ENCODE results near the gene MACROD2. TPM values are rescaled to one million over a fixed set of nuclear protein-coding genes. Genes with fewer than 3 reads are reported as not detected.

The MACROD2 gene
- total RNA-seq, 2 donors from 2014 or later: not detected

DNA sequence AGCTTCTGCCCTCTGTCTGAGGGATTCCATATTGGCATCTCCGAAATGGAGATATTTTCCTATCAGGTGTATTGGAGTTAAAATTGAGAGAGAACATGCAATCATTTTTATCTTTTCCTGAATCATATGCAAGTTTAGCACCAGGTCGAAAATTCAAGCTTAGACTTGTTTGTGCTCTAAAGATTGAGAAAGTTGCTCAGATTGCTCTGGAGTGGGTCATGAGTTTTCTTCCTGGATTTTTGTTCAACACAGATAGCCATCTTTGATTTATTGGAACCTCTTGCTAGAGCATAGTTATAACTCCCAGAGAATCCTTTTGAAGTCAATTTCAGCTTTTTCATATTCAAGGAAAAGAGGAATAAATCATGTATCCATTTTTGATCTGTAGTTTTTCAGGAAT is 715.6 kb downstream of the MACROD2 start:
- Mint-ChIP-seq H3K36me3 (ENCODE audit: insufficient read depth in 2 of 2) (no peaks in the 10 kb centered on the region), H3K27me3 (ENCODE audit: low read depth) (no peaks in the 10 kb centered on the region), H3K9me3 (peaks cover 6 to 12% of the 10 kb centered on the region in 2 donors), H3K27ac (no peak overlapping the region), H3K4me1 (ENCODE audit: low read depth) (no peaks in the 10 kb centered on the region), H3K4me3 (no peak overlapping the region)
- ATAC-seq (replicated peaks in 1 of 2) (no peak), DNase-seq (no peak)

DNA sequence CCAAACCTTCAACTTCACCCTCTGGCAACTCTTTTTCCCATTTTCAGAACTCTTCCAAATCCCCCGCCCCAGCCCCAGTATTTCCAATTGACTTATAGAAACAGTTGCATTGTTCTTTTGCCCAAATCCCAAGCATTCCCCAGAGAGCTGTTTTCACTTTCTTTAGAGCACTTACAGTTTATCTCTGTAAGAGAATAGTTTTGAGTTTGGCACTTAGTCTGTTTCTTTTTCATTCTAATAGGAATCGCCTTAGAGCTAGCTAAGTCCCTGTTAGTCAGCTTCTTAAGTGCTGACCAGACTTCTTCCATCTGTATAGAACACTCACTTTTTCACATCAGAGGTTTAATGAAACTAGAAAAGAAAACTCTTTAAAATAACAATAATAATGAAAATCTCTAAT is 716.3 kb downstream of the MACROD2 start:
- peaks cover 6 to 15% of the 10 kb centered on the region in 2 donors for H3K9me3 Mint-ChIP-seq
- H3K27me3 Mint-ChIP-seq (ENCODE audit: low read depth): no peaks in the 10 kb centered on the region
- no peaks in the 10 kb centered on the region for H3K4me1 Mint-ChIP-seq (ENCODE audit: low read depth)
- no peak overlapping the region for H3K4me3 Mint-ChIP-seq
- no peaks in the 10 kb centered on the region for H3K36me3 Mint-ChIP-seq (ENCODE audit: insufficient read depth in 2 of 2)
- H3K27ac Mint-ChIP-seq: no peak overlapping the region
- DNase-seq: no peak
- ATAC-seq (replicated peaks in 1 of 2): no peak

DNA sequence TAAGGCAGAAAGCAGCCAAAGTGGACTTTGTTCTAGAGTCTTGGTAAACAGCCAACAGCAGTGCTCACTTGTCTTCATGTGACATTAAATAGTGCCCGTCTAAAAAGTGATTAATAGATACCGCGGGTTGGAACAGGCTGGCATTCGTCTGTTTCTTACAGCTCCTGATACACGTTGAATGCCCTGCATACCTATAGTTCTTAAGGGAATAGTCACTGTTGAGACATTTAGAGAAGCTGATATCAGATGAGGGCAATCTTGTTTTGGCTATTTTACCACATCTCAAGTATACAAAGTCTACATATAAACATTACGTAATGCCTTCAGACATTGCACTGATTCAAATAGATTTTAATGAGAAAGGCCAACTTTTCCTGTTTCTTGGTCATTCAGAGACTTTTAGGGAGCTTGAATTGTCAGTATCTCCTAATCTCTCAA is 717.0 kb downstream of the MACROD2 start:
- no peak for DNase-seq
- Mint-ChIP-seq H3K9me3 (peaks cover 6 to 15% of the 10 kb centered on the region in 2 donors), H3K4me1 (ENCODE audit: low read depth) (no peaks in the 10 kb centered on the region), H3K27me3 (ENCODE audit: low read depth) (no peaks in the 10 kb centered on the region), H3K27ac (no peak overlapping the region), H3K36me3 (ENCODE audit: insufficient read depth in 2 of 2) (no peaks in the 10 kb centered on the region), H3K4me3 (no peak overlapping the region)
- no peak for ATAC-seq (replicated peaks in 1 of 2)

DNA sequence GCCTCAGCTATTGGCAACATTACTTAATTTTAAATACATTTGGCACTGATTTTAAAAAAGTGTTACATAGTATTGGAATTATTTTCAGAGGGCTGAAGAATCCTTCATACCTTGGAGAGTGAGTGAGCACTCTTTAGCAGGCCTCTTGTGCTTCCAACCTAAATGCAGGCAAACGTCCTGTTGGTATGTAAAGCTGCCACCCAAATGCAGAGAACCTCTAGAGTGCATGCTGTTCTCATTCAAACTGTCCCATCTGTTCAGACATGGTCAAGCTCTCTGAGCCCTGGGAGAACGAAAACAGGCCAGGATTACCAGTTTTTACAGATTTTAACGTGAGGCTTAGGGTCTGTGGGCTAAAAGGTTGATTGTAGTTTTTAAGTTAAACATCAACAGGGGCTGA is 720.1 kb downstream of the MACROD2 start:
- Mint-ChIP-seq H3K27me3 (ENCODE audit: low read depth) (no peaks in the 10 kb centered on the region), H3K9me3 (peaks cover 3 to 20% of the 10 kb centered on the region in 2 donors), H3K4me3 (no peak overlapping the region), H3K36me3 (ENCODE audit: insufficient read depth in 2 of 2) (no peaks in the 10 kb centered on the region), H3K4me1 (ENCODE audit: low read depth) (no peaks in the 10 kb centered on the region), H3K27ac (no peak overlapping the region)
- DNase-seq (no peak), ATAC-seq (replicated peaks in 1 of 2) (no peak)

DNA sequence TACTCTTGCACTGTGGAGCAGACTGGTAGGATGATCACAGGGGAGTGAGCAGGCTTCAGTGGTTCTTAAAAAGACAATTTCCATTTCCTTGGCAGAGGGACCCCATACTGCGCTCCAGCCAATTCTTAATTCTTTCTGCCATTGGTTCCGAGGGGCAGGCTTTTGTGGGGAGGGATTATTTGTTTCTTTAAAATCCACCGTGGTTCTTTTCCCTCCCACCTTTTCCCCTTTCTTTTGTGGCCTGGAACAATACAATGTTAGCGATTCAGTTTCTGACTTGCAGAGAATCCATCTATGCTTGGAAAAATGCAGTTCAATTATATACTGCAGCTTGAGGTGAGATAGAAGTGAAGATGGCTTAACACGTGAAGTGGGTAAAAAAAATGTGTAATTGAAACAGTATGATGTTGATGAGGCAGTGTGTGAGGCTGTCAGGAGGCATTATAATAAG is 721.1 kb downstream of the MACROD2 start:
- Mint-ChIP-seq H3K4me1 (ENCODE audit: low read depth) (no peaks in the 10 kb centered on the region), H3K9me3 (peaks cover 3 to 20% of the 10 kb centered on the region in 2 donors), H3K36me3 (ENCODE audit: insufficient read depth in 2 of 2) (no peaks in the 10 kb centered on the region), H3K27me3 (ENCODE audit: low read depth) (no peaks in the 10 kb centered on the region), H3K27ac (no peak overlapping the region), H3K4me3 (no peak overlapping the region)
- no peak for ATAC-seq (replicated peaks in 1 of 2)
- no peak for DNase-seq

DNA sequence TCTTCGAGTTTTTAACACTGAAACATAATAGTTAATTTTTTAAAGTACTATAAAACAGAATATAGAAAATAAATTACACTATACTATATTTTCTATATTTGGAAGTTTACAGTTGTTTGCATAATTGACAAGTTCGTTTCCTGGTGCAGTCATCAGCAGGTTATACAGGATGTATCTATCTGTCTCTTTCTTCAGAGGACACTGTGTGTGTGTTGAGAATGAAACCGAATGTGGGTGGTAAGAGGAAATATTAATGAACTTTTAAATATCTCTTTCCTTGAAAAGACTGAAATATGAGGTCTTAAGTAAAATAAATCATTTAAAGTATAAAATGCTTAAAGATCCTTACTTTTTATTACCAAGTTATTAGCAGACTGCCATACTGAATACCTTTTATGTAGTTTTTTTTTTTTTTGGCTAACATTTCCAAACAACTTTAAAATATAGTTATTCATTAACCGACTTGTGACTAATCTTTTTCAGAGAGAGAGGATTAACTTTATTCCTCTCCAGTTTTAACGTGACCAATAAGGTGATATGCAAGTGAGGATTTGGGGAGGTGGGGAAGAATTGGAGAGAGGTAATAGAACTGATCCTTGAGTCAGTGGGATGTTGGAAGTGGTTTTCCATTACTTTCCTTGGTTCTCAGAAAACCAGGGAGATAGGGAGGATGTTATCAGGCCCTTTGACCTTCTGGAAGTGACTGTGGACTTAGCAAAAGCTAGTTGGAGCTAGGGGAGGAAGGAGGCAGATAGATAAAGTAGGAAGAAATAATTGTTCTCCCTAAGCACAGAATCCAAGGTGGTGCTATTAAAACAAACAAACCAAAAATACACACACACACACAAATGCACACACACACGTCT is 722.1 kb downstream of the MACROD2 start:
- Mint-ChIP-seq H3K27me3 (ENCODE audit: low read depth) (no peaks in the 10 kb centered on the region), H3K4me1 (ENCODE audit: low read depth) (no peaks in the 10 kb centered on the region), H3K4me3 (no peak overlapping the region), H3K9me3 (peaks cover 5 to 20% of the 10 kb centered on the region in 2 donors), H3K27ac (no peak overlapping the region), H3K36me3 (ENCODE audit: insufficient read depth in 2 of 2) (no peaks in the 10 kb centered on the region)
- ATAC-seq (replicated peaks in 1 of 2) (no peak), DNase-seq (no peak)

DNA sequence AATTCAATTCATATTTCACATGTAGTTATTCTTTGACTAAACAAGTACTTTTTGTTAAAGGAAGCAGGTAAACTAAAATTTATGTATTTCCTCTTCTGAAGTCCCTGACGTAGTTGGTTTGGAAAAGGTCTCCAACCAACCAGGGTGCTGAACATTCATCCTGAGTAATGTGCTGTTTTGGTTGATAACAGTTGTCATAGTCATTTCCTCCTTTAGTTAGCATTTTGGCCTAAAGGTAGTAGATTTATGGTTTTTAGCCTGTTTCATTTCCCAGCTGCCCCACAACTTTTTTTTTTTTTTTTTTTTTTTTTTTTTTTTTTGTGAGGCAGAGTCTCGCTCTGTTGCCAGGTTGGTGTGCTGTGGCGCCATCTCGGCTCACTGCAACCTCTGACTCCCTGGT is 724.9 kb downstream of the MACROD2 start:
- no peak for ATAC-seq (replicated peaks in 1 of 2)
- Mint-ChIP-seq H3K4me1 (ENCODE audit: low read depth) (no peaks in the 10 kb centered on the region), H3K27me3 (ENCODE audit: low read depth) (no peaks in the 10 kb centered on the region)

DNA sequence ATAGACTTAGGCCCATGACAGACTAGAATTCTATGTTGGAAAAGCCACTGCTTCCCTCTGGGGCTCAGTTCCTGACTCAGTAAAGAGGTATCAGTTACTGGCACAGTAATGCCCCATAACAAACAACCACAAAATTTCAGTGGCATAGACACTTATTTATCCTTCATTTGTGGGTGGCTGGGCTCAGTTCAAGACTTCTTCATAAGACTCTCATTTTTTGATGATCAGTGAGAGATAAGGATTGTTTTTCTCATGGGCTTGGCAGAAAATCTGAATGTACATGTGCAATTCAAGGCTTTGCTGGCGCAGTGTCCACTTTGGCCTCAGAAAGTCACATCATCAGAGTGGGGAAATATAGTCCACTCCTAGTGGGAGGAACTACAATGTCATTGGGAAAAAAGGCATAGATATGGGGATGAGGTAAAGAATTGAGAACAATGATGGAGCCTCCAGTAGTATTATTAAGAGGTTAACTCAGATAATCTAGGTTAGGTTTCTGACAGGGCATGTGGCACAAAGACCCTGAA is 726.7 kb downstream of the MACROD2 start:
- Mint-ChIP-seq H3K36me3 (ENCODE audit: insufficient read depth in 2 of 2) (no peaks in the 10 kb centered on the region), H3K27ac (no peak overlapping the region), H3K27me3 (ENCODE audit: low read depth) (no peaks in the 10 kb centered on the region), H3K9me3 (peaks cover 6 to 9% of the 10 kb centered on the region in 2 donors), H3K4me1 (ENCODE audit: low read depth) (no peaks in the 10 kb centered on the region), H3K4me3 (no peak overlapping the region)
- ATAC-seq (replicated peaks in 1 of 2) (no peak), DNase-seq (no peak)

More for the DNA sequence above, 724.9 kb downstream of the MACROD2 start:
- H3K27ac Mint-ChIP-seq: no peak overlapping the region
- H3K36me3 Mint-ChIP-seq (ENCODE audit: insufficient read depth in 2 of 2): no peaks in the 10 kb centered on the region
- no peak for DNase-seq
- peaks cover 6 to 12% of the 10 kb centered on the region in 2 donors for H3K9me3 Mint-ChIP-seq
- no peak overlapping the region for H3K4me3 Mint-ChIP-seq

DNA sequence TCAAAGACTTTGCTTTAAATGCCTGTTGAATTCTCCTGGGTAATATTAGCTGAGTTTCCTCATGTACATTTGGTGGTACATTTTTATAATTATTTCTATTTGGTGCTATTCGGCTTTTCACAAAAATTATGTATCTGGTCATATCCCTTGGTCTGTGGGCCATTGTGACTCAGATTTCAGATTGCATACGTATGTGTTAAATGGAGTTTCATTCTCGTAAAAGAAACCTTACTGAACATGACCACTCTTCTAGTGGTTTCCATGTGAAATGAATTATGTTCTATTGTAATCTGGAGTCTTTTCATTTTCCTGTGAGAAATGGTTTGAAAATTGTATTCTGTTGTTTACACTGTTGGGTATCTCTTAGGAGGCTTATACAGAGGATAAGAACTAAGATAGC is 728.3 kb downstream of the MACROD2 start:
- no peaks in the 10 kb centered on the region for H3K4me1 Mint-ChIP-seq (ENCODE audit: low read depth)
- ATAC-seq (replicated peaks in 1 of 2) (no peak), DNase-seq (no peak)
- peaks cover 4 to 6% of the 10 kb centered on the region in 2 donors for H3K9me3 Mint-ChIP-seq
- H3K4me3 Mint-ChIP-seq: no peak overlapping the region
- no peak overlapping the region for H3K27ac Mint-ChIP-seq
- H3K27me3 Mint-ChIP-seq (ENCODE audit: low read depth): no peaks in the 10 kb centered on the region
- no peaks in the 10 kb centered on the region for H3K36me3 Mint-ChIP-seq (ENCODE audit: insufficient read depth in 2 of 2)

DNA sequence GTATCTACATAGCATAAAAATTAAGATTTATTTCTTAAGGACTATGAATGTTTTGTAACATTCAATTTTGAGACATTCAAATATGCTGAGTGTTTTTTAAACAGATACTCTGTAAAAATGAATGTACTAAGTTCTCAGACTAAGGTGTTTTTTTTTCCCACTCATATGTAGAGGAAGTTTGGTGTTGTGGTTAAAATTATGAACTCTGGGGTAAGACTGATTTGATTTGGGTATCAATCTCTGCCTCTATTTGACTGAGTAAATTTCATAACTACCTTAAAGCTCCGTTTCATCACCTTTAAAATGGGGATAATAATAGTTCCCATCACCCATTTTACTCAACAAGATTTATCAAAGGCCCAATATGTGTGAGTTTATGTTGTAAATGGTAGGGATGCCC is 728.7 kb downstream of the MACROD2 start:
- Mint-ChIP-seq H3K4me3 (no peak overlapping the region), H3K36me3 (ENCODE audit: insufficient read depth in 2 of 2) (no peaks in the 10 kb centered on the region), H3K27ac (no peak overlapping the region), H3K4me1 (ENCODE audit: low read depth) (no peaks in the 10 kb centered on the region), H3K27me3 (ENCODE audit: low read depth) (no peaks in the 10 kb centered on the region), H3K9me3 (peaks cover 4 to 6% of the 10 kb centered on the region in 2 donors)
- DNase-seq: no peak
- no peak for ATAC-seq (replicated peaks in 1 of 2)

DNA sequence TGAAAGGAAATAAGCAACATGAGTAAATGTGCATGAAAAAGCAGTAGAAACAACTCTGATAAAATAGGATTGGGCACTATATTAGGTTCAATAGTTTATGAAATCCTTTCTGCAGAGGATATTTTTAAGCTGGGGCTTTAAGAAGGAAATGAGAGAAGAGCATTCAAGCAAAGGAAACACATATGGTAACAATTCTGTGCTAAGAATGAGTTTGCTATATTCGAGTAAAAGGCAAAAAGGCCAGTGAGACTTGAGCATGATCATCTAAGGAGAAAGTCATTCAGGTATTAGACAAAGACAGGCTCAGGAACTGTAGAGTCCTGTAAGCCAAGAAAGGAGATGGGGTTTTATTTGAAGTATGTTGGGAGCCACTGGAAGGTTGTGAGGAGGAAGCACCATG is 729.2 kb downstream of the MACROD2 start:
- DNase-seq (no peak), ATAC-seq (replicated peaks in 1 of 2) (no peak)
- Mint-ChIP-seq H3K36me3 (ENCODE audit: insufficient read depth in 2 of 2) (no peaks in the 10 kb centered on the region), H3K4me3 (no peak overlapping the region), H3K27ac (no peak overlapping the region), H3K9me3 (peaks cover 4 to 6% of the 10 kb centered on the region in 2 donors), H3K4me1 (ENCODE audit: low read depth) (no peaks in the 10 kb centered on the region), H3K27me3 (ENCODE audit: low read depth) (no peaks in the 10 kb centered on the region)

DNA sequence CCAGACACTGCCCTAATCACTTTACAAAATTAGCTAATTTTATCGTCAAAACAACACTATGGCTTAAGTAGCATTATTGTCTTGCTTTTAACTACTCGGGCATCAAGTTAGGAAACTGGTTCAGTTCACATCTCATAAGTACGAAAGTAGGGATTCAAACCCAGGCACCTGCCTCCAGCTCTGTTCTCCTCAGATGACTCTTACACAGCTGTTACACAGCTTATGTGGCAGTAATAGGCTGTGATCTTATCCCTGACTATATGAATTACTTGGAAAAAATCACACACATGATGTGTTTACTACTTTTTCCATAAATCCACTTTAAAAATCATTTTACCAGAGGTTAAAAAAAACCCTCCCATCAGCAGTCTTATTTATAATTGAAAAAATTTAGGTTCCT is 731.3 kb downstream of the MACROD2 start:
- ATAC-seq (replicated peaks in 1 of 2) (no peak), DNase-seq (no peak)
- Mint-ChIP-seq H3K36me3 (ENCODE audit: insufficient read depth in 2 of 2) (no peaks in the 10 kb centered on the region), H3K9me3 (peaks cover 8 to 9% of the 10 kb centered on the region in 2 donors), H3K27ac (no peak overlapping the region), H3K4me3 (no peak overlapping the region), H3K27me3 (ENCODE audit: low read depth) (no peaks in the 10 kb centered on the region), H3K4me1 (ENCODE audit: low read depth) (no peaks in the 10 kb centered on the region)

DNA sequence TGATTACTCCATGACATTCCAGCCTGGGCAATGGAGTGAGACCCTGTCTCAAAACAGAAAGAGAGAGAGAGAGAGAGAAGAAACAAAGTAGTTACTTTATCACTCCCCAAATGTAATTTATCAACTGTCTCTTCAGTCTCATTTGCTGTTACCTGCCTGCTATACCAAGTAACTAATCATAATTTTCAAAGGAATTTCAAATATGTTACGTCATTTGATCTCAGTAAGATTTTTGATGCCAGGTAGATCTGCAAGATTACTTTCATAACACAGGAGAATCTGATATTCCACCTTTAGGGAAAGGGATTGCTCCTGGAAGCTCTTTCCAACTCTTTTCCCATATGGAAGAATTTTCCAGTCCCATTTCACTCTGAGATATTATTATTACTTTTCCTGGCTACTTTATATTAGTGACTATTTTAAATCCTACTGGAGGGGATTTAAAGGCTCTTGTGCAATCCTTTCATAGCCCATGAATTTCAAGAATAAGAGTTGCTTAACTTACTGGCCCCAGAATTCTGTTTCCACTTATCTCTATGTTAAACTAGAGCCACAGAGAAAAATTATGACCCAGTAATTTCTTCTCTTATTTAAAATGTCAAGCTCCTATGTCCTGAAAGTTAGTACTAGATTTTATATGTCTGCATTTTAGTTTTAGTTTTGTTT is 732.3 kb downstream of the MACROD2 start:
- H3K27ac Mint-ChIP-seq: no peak overlapping the region
- no peak for ATAC-seq (replicated peaks in 1 of 2)
- no peaks in the 10 kb centered on the region for H3K4me1 Mint-ChIP-seq (ENCODE audit: low read depth)
- DNase-seq: no peak
- no peaks in the 10 kb centered on the region for H3K27me3 Mint-ChIP-seq (ENCODE audit: low read depth)
- H3K36me3 Mint-ChIP-seq (ENCODE audit: insufficient read depth in 2 of 2): no peaks in the 10 kb centered on the region
- H3K4me3 Mint-ChIP-seq: no peak overlapping the region
- H3K9me3 Mint-ChIP-seq: peaks cover 6 to 9% of the 10 kb centered on the region in 2 donors

Measured in activated T-cell treated with anti-CD3 and anti-CD28 coated beads, Interleukin-2, amount 50 U/mL, for 72 hours (primary cell).